Ovary (tissue), 9 donors: ENCODE measurements around the gene CDCA4. TPM values are rescaled to one million over a fixed set of nuclear protein-coding genes. Genes with fewer than 3 reads are reported as not detected.

Source experiments
- DNase-seq, 5 donors: peaks; one replicate each; pipeline ENCODE4 v3.0.0-alpha.2; 2019 to 2020
- H3K27ac ChIP-seq, 2 donors: fragments of 200-600 bp; one replicate each; pipeline versions ENCODE4 v1.5.1 to v1.8.0; 2019 to 2022
- H3K27me3 ChIP-seq: fragments of 200-600 bp; one replicate; pipeline ENCODE4 v1.8.0; 2022
- H3K36me3 ChIP-seq: fragments of 200-600 bp; sonication (generic); one replicate; pipeline ENCODE4 v1.5.1; 2019
- H3K4me1 ChIP-seq: one replicate; pipeline ENCODE4 v1.8.1; 2013; ENCODE audit warnings: mild to moderate bottlenecking, moderate library complexity; ENCODE audit not compliant: insufficient read depth
- H3K4me3 ChIP-seq: fragments of 200-600 bp; sonication (generic); one replicate; pipeline ENCODE4 v1.5.1; 2017
- H3K9me3 ChIP-seq, 2 donors: fragments of 200-600 bp in 1 of 2; sonication (generic) in 1 of 2; one replicate each; pipeline versions ENCODE4 v1.5.1 to v1.8.1; 2013 to 2019; ENCODE audit warnings: mild to moderate bottlenecking in 1 of 2, moderate library complexity in 1 of 2
- CTCF ChIP-seq, 3 donors: fragments of 450-650 bp in 2 of 3; fragments of 200-600 bp in 1 of 3; IDR thresholded peaks; one replicate each; pipeline versions ENCODE4 v1.5.1 to v1.8.0; 2016 to 2022; ENCODE audit warnings: antibody characterized with exemption in 3 of 3, mild to moderate bottlenecking in 1 of 3
- EP300 ChIP-seq: sonication (generic); formaldehyde crosslinking; IDR thresholded peaks from one replicate; pipeline ENCODE4 v1.6.1; 2017; ENCODE audit warnings: antibody characterized with exemption
- POLR2A ChIP-seq: fragments of 450-650 bp; IDR thresholded peaks from one replicate; pipeline ENCODE4 v1.6.1; 2017; ENCODE audit warnings: antibody characterized with exemption, mild to moderate bottlenecking, moderate library complexity
- WGBS, 3 donors: extraction: QIAGEN DNeasy Blood & Tissue Kit in 1 of 3; methylation state at CpG; one replicate each; pipeline versions ENCODE4 v1.1.5 to v1.1.7; 2013 to 2017; 5-methylcytosine and 5-hydroxymethylcytosine counted together
- intact Hi-C, 4 donors: fragments of 100-400 bp; cut with DNase I; formaldehyde crosslinking; loops; one replicate each; pipeline versions ENCODE4 v1.11.0 to v1.15.1; 2022 to 2023
- polyA plus RNA-seq, 2 donors: library from polyadenylated mRNA; stranded (reverse); fragments of 200-250 nt in 1 of 2; fragments of 350-450 nt in 1 of 2; fragmentation: Illumina TruSeq in 1 of 2; extraction: RNeasy Lipid Tissue Mini Kit (QIAGEN cat#74804) in 1 of 2; gene quantifications; one replicate each; pipeline ENCODE4 v1.2.3, GENCODE V29; 2013 to 2014
- total RNA-seq, 7 donors: library from RNA; depleted of rRNA in 2 of 7; stranded (reverse); fragments of >200 nt in 2 of 7; fragmentation: NEBNext Ultra II Directional in 3 of 7; extraction: Animal tissue kit (Norgen Biotek cat#: 25700) in 3 of 7; gene quantifications; one replicate each; pipeline versions ENCODE4 v1.1.0 to v1.2.4, GENCODE V29; 2016 to 2023
- donor health status: DM: no; HTN: no; CAD: no; lungs with moderate emphysema.
- donor health status: DM: no; HTN: no; CAD: no.
- donor health status: Bipolar disorder and iron deficiency.
- donor health status: DM: yes; HTN: yes; CAD: no.
- donor health status: DM: no; HTN: no; CAD: no.
- donor health status: DM: yes; HTN: yes; CAD: no.

CDCA4 gene
- total and polyA plus RNA-seq, 9 donors, result 2.9 to 9.4 (median 7.4) TPM

DNA sequence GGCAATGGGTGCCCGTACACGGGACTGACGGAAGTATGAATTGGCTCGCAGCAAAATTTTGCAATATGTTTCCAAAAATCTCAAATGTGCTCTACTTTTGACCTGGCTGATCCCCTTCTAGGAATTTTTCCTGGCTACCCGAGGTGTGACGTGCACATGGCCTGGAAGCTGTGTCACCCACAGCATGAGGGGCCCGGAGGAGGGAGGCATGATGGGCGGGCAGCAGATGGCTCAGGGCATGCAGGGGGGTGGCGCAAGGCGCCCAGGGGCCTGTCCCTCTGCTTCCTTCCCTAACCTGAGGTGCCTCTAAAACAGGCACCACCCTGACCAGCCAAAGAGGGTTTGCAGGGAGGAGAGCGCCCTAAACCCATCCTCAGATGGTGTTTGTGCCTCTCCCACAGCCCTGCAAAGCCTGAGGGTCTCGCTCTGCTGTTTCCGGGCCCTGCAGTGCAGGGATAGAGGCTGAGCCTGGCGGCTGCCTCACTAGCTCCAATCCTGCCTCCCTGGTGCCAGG, 37.7 kb upstream of the CDCA4 start:
- Histone ChIP-seq H3K27me3 (no peaks in the 10 kb centered on the region), H3K4me1 (no peaks in the 10 kb centered on the region), H3K27ac (no peak overlapping the region), H3K4me3 (no peak overlapping the region), H3K36me3 (no peaks in the 10 kb centered on the region), H3K9me3 (no peaks in the 10 kb centered on the region)
- no peak for DNase-seq
- intact Hi-C loops, result no loop called here
- 86 to 87% (median 86%) methylated on average over 14 of the region's 14 CpGs for WGBS, 3 donors
- TF ChIP-seq POLR2A (no peak), CTCF (IDR thresholded peaks at IDR 0.05) (no peak), EP300 (no peak)

- Histone ChIP-seq H3K36me3 (no peaks in the 10 kb centered on the region), H3K4me1 (no peaks in the 10 kb centered on the region), H3K9me3 (no peaks in the 10 kb centered on the region), H3K4me3 (no peak overlapping the region), H3K27ac (no peak overlapping the region), H3K27me3 (no peaks in the 10 kb centered on the region)
- 37 to 43% (median 38%) methylated on average over 19 to 22 of the region's 22 CpGs for WGBS, 3 donors
- no peak for DNase-seq
- TF ChIP-seq CTCF (IDR thresholded peaks at IDR 0.05), result no peak
- TF ChIP-seq EP300, result no peak
- TF ChIP-seq POLR2A, result no peak
- intact Hi-C loops, result no loop called here
Measured at GRCh38 chr14:105056303-105056831, 35.5 kb upstream of the CDCA4 start.

GRCh38 chr14:105055736-105056302, 34.9 kb upstream of the CDCA4 start:
- no peaks in the 10 kb centered on the region for H3K27me3 ChIP-seq
- H3K36me3 ChIP-seq, result no peaks in the 10 kb centered on the region
- no peak for DNase-seq
- no peaks in the 10 kb centered on the region for H3K9me3 ChIP-seq
- WGBS, 3 donors, result 60 to 71% (median 62%) methylated on average over 33 of the region's 33 CpGs
- H3K4me3 ChIP-seq, result no peak overlapping the region
- intact Hi-C loops, result no loop called here
- H3K27ac ChIP-seq, result no peak overlapping the region
- no peak for TF ChIP-seq POLR2A
- TF ChIP-seq CTCF (IDR thresholded peaks at IDR 0.05), result no peak
- no peak for TF ChIP-seq EP300
- H3K4me1 ChIP-seq, result no peaks in the 10 kb centered on the region

GRCh38 chr14:105055334-105055733, 34.5 kb upstream of the CDCA4 start:
- Histone ChIP-seq H3K27ac (no peak overlapping the region), H3K36me3 (no peaks in the 10 kb centered on the region), H3K27me3 (no peaks in the 10 kb centered on the region), H3K9me3 (no peaks in the 10 kb centered on the region), H3K4me1 (no peaks in the 10 kb centered on the region), H3K4me3 (no peak overlapping the region)
- no peak for DNase-seq
- intact Hi-C loops, result no loop called here
- 49 to 59% (median 50%) methylated on average over 15 of the region's 15 CpGs for WGBS, 3 donors
- TF ChIP-seq POLR2A (no peak), EP300 (no peak), CTCF (IDR thresholded peaks at IDR 0.05) (no peak)
